NCI-H748 (cell line): Measurements from ENCODE around the gene MBTD1.

Experiments used
- DNase-seq: peaks from one replicate; lab custom pipeline; 2025; ENCODE audit not compliant: unreplicated experiment; lab: John Stamatoyannopoulos, UW

The MBTD1 gene

GRCh38 chr17:51152766-51153209, 107.1 kb downstream of the MBTD1 start:
- DNase-seq = peak; percentile 48

GRCh38 chr17:51150932-51151331, 108.9 kb downstream of the MBTD1 start:
- DNase-seq = no peak

DNA sequence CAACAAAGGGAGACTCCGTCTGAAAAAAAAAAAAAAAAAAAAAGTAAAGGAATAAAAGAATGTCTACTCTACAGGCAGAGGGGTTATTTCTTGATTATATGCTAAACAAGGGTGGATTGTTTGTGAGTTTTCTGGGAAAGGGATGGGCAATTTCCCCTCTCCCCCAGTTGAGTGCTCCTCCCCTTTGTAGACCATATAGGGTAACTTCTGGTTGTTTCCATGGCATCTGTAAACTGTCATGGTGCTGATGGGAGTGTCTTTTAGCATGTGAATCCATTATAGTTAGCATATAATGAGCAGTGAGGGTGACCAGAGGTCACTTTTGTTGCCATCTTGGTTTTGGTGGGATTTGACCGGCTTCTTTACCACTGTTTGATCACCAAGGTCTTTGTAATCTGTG, 110.7 kb downstream of the MBTD1 start:
- DNase-seq = no peak

GRCh38 chr17:51147650-51148049, 112.2 kb downstream of the MBTD1 start:
- DNase-seq = no peak

GRCh38 chr17:51144266-51145022, 115.4 kb downstream of the MBTD1 start:
- peak; percentile 19 for DNase-seq

- DNase-seq = no peak
These were observed 117.3 kb downstream of the MBTD1 start for GRCh38 chr17:51142597-51142996.

GRCh38 chr17:51135956-51136355, 123.9 kb downstream of the MBTD1 start:
- DNase-seq = no peak

DNA sequence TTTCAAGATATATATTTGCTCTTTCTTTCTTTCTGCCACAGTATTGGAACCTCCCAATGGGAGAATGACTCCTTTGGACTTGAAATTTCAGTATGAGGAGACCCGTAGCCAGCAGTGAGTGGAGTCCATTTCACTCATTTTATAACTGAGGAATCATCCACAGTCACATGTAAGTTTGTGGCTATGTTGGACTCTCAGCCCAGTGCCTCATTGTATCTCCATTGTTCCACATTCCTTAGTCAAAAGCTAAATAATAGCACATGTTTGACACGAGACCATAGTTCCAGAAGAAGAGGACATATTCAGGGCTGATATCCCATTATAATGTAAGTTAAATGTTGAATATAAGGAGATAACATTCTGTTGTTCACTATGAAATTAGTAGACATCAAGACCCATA, 126.5 kb downstream of the MBTD1 start:
- no peak for DNase-seq

GRCh38 chr17:51132964-51133319, 126.9 kb downstream of the MBTD1 start:
- DNase-seq = no peak

- peak; percentile 9 for DNase-seq
These were observed 131.8 kb downstream of the MBTD1 start for GRCh38 chr17:51128076-51128475.
